GM18502 (cell line): ENCODE data around the gene MCM3AP.
A peak's percentile ranks its signal among the peaks of the same experiment; 100 is the strongest.

Experiments
- ATAC-seq: cut with Tn5 transposase; IDR thresholded peaks from one replicate; pipeline ENCODE4 v1.9.1; 2021; ENCODE audit warnings: mild to moderate bottlenecking; ENCODE audit not compliant: unreplicated experiment, poor library complexity

The MCM3AP gene

GRCh38 chr21:46285206-46285661 lies at the start of gene MCM3AP:
MCM3AP (minus strand) TSS chr21:46285611; CDS start chr21:46285286, 325 bp downstream.
- no peak for ATAC-seq

DNA sequence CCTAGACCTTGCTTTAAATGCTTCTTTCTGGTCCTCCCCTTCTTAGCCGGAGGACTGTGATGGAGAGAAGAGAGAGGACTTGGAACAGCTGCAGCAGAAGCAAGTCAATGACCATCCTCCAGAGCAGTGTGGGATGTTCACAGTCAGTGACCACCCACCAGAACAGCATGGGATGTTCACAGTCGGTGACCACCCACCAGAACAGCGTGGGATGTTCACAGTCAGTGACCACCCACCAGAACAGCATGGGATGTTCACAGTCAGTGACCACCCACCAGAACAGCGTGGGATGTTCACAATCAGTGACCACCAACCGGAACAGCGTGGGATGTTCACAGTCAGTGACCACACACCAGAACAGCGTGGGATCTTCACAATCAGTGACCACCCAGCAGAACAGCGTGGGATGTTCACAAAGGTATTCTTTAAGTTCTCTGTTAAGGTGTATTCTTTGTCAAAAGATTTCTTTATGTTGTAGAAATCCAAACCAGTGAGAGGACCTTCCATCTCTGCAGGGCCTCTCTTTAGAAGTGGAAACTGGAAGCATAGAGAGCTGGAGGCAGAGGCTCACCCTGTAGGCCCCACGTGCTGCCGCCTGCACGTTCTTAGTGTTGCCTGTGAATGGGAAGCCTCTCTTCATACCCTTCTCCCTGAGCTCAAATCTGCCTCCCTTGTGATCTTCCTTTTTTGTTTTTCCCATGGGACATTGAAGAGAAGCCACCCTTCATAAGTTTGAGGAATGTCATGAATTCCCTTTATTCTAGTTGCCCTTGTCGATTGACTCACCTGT lies 49.1 kb upstream of the MCM3AP start:
- no peak for ATAC-seq

- ATAC-seq, result no peak
These were observed 44.4 kb upstream of the MCM3AP start for GRCh38 chr21:46329796-46330195.

GRCh38 chr21:46328151-46328550 lies 42.7 kb upstream of the MCM3AP start:
- no peak for ATAC-seq

DNA sequence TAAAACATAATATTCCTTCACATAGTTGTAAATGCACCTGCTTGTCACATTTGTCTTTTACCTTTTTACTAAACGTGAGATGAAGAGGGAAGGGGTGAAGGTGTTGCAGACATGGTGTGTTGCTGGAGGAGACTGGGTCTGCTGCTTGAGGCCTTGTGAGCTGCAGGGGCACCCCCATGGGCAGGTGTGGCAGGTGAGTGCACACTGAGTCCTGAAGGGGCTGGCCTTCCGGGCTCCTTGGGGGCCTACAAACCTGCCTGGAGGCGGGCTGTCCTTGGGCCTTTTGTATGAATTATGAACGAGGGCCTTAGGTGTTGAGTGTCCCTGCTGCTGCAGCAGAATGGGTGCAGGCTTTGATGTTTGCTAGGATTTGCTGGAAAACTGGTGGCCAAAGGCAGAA lies 42.3 kb upstream of the MCM3AP start:
- no peak for ATAC-seq

DNA sequence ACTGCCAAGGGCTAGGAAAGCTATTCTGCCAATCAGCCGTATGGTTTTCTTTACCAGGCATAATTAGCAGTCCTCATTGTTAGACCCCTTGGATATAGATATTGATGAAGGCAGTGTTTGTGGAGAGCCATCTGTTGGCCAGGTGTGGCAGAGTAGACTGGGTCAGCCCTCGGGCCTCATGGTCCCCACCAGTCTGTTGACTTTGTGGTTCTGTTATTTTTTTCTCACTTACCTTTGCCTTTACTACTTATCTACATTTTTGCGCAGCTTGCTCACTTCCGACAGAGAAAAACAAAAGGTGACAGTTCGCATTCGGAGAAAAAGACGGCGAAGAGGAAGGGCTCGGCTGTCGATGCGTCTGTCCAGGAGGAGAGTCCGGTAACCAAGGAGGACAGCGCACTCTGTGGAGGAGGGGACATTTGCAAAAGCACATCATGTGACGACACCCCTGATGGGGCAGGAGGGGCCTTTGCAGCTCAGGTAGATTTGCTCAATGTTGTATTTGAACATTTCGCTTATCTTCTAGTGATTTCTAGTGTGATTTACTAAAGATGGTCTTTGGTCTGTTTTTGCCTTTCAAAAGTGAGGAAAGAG lies 40.8 kb upstream of the MCM3AP start:
- no peak for ATAC-seq

GRCh38 chr21:46325073-46325912 lies 39.9 kb upstream of the MCM3AP start:
- no peak for ATAC-seq

- ATAC-seq, result peak; percentile 56
These were observed 39.1 kb upstream of the MCM3AP start for GRCh38 chr21:46324390-46325072.

DNA sequence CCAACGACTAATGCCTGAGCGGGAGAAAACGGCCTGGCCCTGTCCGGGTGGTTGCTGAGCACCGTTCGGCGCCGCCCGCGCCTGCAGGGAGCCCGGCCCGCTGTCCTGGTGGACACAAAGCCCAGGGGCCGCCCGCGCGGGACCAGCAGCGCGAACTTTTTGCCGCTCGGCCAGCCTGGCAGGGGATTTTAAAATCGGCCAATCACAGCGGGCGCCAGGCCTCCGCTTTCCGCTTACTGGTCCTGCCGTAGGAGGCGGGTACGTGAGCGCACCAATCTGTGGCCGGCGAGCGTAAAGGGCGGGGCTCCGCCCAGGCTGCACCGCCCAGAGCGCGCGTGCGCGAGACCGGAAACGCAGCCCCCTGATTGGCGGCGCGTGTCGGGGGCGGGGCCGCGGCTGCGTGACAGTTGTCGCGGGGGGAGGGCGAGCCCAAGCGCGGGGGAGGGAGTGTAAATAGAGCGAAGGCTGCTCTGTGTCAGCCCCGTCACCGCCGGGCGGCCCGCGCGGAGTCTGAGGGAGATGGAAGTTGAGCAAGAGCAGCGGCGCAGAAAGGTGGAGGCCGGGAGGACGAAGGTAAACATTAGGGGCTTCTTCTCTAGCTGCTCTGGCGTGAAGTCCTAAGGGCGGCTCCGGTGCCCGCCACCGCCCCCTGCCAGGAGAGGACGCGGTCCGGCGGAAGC lies 38.4 kb upstream of the MCM3AP start, which contains the start of the genes C21orf58 and PCNT:
C21orf58 (minus strand) TSS at position 161 of the 680 bp plus-strand sequence. CDS start 1,132 bp downstream, outside the sequence.
PCNT (plus strand) TSS at position 447 of the 680 bp plus-strand sequence; CDS start at position 520, 73 bp downstream.
- ATAC-seq, result peak; percentile 82

GRCh38 chr21:46323227-46323709 lies 37.9 kb upstream of the MCM3AP start:
- ATAC-seq, result peak; percentile 4

GRCh38 chr21:46322351-46323226 lies 37.2 kb upstream of the MCM3AP start:
- ATAC-seq, result no peak

GRCh38 chr21:46320331-46320801 lies 35.0 kb upstream of the MCM3AP start:
- ATAC-seq, result no peak

- no peak for ATAC-seq
These were observed 33.8 kb upstream of the MCM3AP start for GRCh38 chr21:46319186-46319585.

DNA sequence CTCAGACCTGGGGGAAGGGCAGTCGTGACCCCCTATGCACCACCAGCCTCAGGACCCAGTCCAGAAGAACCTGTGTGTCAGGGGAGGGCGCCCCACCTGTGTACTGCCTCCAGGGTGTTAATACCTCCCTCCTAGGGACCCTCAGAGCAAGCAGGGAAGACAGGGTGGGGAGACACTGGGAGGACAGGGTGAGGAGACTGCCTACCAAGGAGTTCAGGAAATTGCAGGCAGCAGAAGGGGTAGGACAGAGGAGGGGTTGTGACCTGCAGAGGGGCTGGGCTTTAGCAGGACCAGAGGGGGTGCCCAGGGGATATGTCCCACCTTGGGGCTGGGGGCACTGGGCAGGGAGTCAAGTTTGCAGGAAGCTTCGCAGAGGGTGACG lies 33.0 kb upstream of the MCM3AP start:
- no peak for ATAC-seq

DNA sequence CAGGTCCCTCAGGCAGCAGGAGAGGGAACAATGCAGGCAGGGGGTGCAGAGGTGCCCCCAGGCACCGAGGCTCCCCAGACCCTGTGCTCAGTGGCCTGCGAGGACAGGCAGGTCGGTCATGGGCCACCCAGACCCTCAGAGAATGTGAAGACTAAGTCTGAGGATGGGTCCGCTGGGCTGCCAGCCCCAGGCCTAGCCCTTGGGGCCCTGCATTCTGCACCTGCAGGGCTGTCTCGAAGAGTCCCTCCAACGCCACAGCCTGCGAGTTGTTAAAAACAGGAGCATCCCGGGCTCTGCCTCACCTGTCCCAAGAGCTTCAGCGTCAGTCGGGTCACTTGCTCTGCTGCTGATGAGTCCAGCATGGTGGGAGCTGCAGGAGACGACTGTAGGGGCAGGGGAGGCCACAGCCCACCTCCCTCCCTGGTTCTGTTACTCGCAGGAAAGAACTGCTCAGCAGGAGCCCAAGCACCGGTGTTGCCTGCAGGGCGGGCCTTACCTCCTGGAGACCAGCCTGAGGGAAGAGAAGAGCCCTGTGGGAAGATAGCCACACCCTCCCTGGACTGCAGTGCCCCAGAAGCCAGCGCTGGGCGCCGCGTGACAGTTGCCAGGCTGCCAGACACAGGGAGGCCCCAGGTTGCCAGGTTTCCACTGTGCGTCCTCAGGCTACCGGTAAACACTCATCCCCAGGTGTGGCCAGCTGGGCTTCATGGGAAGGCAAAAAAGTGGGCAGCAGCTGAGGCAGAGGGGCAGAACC lies 32.5 kb upstream of the MCM3AP start:
- no peak for ATAC-seq

- no peak for ATAC-seq
These were observed 31.4 kb upstream of the MCM3AP start for GRCh38 chr21:46316708-46317324.

GRCh38 chr21:46314441-46315020 lies 29.1 kb upstream of the MCM3AP start:
- no peak for ATAC-seq
